Measurements from ENCODE around the gene UNCX. TPM values are rescaled to one million over a fixed set of nuclear protein-coding genes. Genes with fewer than 3 reads are reported as not detected.

Gene UNCX
- total and polyA plus RNA-seq, 12 donors = not detected

- peaks cover 86% of the 10 kb centered on the region for H3K27me3 ChIP-seq
- no peak for TF ChIP-seq CTCF (IDR thresholded peaks at IDR 0.05)
- TF ChIP-seq POLR2A (IDR thresholded peaks at IDR 0.05) = no peak
- peaks cover 0 to 17% of the 10 kb centered on the region in 2 donors for H3K4me1 ChIP-seq (replicated peaks in 1 of 2)
- no peak overlapping the region for H3K4me3 ChIP-seq
- H3K27ac ChIP-seq = no peak overlapping the region
- WGBS, 4 donors = 20 to 37% (median 28%) methylated on average over 11 to 12 of the region's 12 CpGs
- intact Hi-C loops (cut with DNase I) = no loop called here
- no peaks in the 10 kb centered on the region for H3K9me3 ChIP-seq (replicated peaks in 1 of 3)
- no peaks in the 10 kb centered on the region for H3K36me3 ChIP-seq (replicated peaks in 1 of 2)
- DNase-seq = no peak
These were observed 12.9 kb downstream of the UNCX start for GRCh38 chr7:1245524-1246050.

- H3K4me1 ChIP-seq (replicated peaks in 1 of 2) = peaks cover 0 to 17% of the 10 kb centered on the region in 2 donors
- intact Hi-C loops (cut with DNase I) = no loop called here
- H3K9me3 ChIP-seq (replicated peaks in 1 of 3) = no peaks in the 10 kb centered on the region
- DNase-seq = no peak
- H3K36me3 ChIP-seq (replicated peaks in 1 of 2) = no peaks in the 10 kb centered on the region
- no peak overlapping the region for H3K27ac ChIP-seq
- no peak for TF ChIP-seq CTCF (IDR thresholded peaks at IDR 0.05)
- TF ChIP-seq POLR2A (IDR thresholded peaks at IDR 0.05) = no peak
- 13 to 21% (median 14%) methylated on average over 21 to 48 of the region's 48 CpGs for WGBS, 4 donors
- peaks cover 86% of the 10 kb centered on the region for H3K27me3 ChIP-seq
- no peak overlapping the region for H3K4me3 ChIP-seq
These were observed 13.6 kb downstream of the UNCX start for GRCh38 chr7:1246160-1246870.

DNA sequence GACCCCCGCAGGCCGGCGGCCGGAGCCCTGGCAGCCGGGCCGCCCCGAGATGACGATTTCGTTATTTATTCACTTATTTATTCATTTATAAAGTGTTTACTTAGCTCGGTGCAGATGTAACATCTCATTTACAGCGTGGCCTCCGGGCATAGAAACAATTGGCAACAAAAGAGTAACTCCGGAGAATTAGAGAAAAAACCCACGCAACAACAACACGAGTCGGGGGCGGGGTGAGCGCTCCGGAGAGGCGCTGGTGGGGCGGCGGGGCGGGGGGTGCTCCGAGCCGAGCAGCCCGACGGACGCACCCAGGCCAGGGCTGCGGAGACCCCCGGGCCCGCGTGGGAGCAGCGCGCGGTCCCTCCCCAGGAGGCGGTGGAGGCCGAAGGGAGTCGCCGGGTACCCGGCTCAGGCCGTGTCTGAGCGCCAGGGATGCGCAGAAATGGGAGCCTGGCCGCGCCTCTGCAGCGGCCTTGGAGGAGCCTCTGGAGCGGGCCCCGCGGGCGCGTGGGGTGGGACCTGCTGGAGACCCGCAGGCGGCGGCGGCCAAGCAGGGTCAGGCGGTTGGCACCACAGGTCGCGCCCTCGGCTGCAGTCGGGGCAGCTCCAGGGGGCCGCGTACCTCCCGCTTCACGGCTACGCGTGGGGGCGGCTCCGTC, 14.3 kb downstream of the UNCX start:
- Histone ChIP-seq H3K4me1 (replicated peaks in 1 of 2) (peaks cover 0 to 17% of the 10 kb centered on the region in 2 donors), H3K4me3 (no peak overlapping the region), H3K27me3 (peaks cover 85% of the 10 kb centered on the region), H3K27ac (no peak overlapping the region), H3K36me3 (replicated peaks in 1 of 2) (no peaks in the 10 kb centered on the region), H3K9me3 (replicated peaks in 1 of 3) (no peaks in the 10 kb centered on the region)
- TF ChIP-seq CTCF (IDR thresholded peaks at IDR 0.05) (no peak), POLR2A (IDR thresholded peaks at IDR 0.05) (no peak)
- intact Hi-C loops (cut with DNase I) = no loop called here
- no peak for DNase-seq
- 4 to 7% (median 6%) methylated on average over 13 to 68 of the region's 68 CpGs for WGBS, 4 donors

- Histone ChIP-seq H3K9me3 (replicated peaks in 1 of 3) (no peaks in the 10 kb centered on the region), H3K4me1 (replicated peaks in 1 of 2) (peaks cover 0 to 17% of the 10 kb centered on the region in 2 donors), H3K36me3 (replicated peaks in 1 of 2) (no peaks in the 10 kb centered on the region), H3K4me3 (no peak overlapping the region), H3K27ac (no peak overlapping the region), H3K27me3 (peaks cover 85% of the 10 kb centered on the region)
- no peak for DNase-seq
- 2 to 5% (median 3%) methylated on average over 22 to 48 of the region's 48 CpGs for WGBS, 4 donors
- intact Hi-C loops (cut with DNase I) = no loop called here
- no peak for TF ChIP-seq POLR2A (IDR thresholded peaks at IDR 0.05)
- no peak for TF ChIP-seq CTCF (IDR thresholded peaks at IDR 0.05)
These were observed 14.9 kb downstream of the UNCX start for GRCh38 chr7:1247527-1248041.

All from adrenal gland (tissue), 12 donors.